ENCODE data around the gene F12. TPM values are rescaled to one million over a fixed set of nuclear protein-coding genes. Genes with fewer than 3 reads are reported as not detected.
"Not testable (repeated sequence)": the region's sequence is repeated elsewhere in the genome, so short reads cannot be mapped to it uniquely, and the experiment has no call there.

F12 gene
- total RNA-seq, 1 experiment from 2014 or later, result 10.0 TPM

DNA sequence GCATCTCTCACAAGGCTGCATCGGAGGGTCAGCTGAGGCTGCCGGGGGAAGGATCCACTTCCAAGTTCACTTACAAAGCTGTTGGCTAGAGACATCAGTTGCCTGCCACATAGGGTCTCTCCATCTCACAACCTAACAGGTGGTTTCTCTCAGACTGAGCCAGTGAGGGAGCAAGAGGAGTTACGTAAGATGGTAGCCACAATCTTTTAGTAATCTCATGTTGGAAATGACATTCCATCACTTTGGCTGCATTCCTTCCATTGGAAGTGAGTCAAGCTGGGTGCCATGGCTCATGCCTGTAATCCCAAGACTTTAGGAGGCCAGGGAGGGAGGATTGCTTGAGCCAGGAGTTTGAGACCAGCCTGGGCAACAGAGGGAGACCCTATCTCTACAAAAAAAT lies 9.7 kb upstream of the F12 start (continued):
- TF ChIP-seq, protein P1, sequence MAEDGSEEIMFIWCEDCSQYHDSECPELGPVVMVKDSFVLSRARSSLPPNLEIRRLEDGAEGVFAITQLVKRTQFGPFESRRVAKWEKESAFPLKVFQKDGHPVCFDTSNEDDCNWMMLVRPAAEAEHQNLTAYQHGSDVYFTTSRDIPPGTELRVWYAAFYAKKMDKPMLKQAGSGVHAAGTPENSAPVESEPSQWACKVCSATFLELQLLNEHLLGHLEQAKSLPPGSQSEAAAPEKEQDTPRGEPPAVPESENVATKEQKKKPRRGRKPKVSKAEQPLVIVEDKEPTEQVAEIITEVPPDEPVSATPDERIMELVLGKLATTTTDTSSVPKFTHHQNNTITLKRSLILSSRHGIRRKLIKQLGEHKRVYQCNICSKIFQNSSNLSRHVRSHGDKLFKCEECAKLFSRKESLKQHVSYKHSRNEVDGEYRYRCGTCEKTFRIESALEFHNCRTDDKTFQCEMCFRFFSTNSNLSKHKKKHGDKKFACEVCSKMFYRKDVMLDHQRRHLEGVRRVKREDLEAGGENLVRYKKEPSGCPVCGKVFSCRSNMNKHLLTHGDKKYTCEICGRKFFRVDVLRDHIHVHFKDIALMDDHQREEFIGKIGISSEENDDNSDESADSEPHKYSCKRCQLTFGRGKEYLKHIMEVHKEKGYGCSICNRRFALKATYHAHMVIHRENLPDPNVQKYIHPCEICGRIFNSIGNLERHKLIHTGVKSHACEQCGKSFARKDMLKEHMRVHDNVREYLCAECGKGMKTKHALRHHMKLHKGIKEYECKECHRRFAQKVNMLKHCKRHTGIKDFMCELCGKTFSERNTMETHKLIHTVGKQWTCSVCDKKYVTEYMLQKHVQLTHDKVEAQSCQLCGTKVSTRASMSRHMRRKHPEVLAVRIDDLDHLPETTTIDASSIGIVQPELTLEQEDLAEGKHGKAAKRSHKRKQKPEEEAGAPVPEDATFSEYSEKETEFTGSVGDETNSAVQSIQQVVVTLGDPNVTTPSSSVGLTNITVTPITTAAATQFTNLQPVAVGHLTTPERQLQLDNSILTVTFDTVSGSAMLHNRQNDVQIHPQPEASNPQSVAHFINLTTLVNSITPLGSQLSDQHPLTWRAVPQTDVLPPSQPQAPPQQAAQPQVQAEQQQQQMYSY (CRISPR knock-in tag; IDR thresholded peaks at IDR 0.05), result no peak
- TF ChIP-seq HMGA2 (CRISPR knock-in tag; IDR thresholded peaks at IDR 0.05) (no peak), JUN (CRISPR knock-in tag; IDR thresholded peaks at IDR 0.05) (no peak), ZNF512 (CRISPR knock-in tag; IDR thresholded peaks at IDR 0.05; ENCODE audit: borderline replicate concordance) (no peak), ATF2 (CRISPR knock-in tag; IDR thresholded peaks at IDR 0.05; ENCODE audit: borderline replicate concordance, low read depth) (no peak), RORB (CRISPR knock-in tag; IDR thresholded peaks at IDR 0.05) (no peak), SMAD4 (CRISPR knock-in tag; IDR thresholded peaks at IDR 0.05) (no peak), ZNF121 (CRISPR knock-in tag; IDR thresholded peaks at IDR 0.05) (no peak), ZSCAN18 (CRISPR knock-in tag; IDR thresholded peaks at IDR 0.05) (no peak), ZBTB21 (CRISPR knock-in tag; IDR thresholded peaks at IDR 0.05; ENCODE audit: borderline replicate concordance) (no peak)
- TF ChIP-seq, protein P2, sequence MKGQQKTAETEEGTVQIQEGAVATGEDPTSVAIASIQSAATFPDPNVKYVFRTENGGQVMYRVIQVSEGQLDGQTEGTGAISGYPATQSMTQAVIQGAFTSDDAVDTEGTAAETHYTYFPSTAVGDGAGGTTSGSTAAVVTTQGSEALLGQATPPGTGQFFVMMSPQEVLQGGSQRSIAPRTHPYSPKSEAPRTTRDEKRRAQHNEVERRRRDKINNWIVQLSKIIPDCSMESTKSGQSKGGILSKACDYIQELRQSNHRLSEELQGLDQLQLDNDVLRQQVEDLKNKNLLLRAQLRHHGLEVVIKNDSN (CRISPR knock-in tag; IDR thresholded peaks at IDR 0.05), result no peak

DNA sequence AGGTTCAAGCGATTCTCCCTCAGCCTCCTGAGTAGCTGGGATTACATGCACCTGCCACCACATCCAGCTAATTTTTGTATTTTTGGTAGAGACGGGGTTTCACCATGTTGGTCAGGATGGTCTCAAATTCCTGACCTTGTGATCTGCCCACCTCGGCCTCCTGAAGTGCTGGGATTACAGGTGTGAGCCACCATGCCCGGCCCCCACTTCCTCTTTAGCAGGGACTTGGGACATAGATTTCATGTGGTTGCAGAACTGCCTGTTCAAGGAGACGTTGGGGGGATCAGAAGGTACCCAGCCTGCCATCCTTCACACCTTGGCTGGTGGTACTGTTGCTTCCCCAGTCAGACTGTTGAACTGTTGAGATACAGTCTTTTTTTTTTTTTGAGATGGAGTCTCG lies 7.7 kb upstream of the F12 start:
- H3K4me3 Mint-ChIP-seq; H3K27ac Mint-ChIP-seq; ATAC-seq; H3K4me1 Mint-ChIP-seq; H3K36me3 Mint-ChIP-seq; POLR2A ChIA-PET; H3K9me3 Mint-ChIP-seq; DNase-seq (ENCODE audit: low spot score): not testable (repeated sequence)
- peaks cover 37% of the 10 kb centered on the region for H3K27me3 Mint-ChIP-seq (ENCODE audit: low read depth)
- CTCF ChIA-PET, result interaction anchor here (0.8 to 3.7 kb wide), 5 partner anchors 14 to 107 kb away, joined by 3 to 32 read pairs (median 5); no protein-coding TSS in a partner anchor

GRCh38 chr5:177414481-177414880 lies 5.1 kb upstream of the F12 start:
- ATAC-seq (no peak), DNase-seq (ENCODE audit: low spot score) (no peak)
- Mint-ChIP-seq H3K36me3 (no peaks in the 10 kb centered on the region), H3K9me3 (no peaks in the 10 kb centered on the region), H3K27ac (no peak overlapping the region), H3K4me1 (no peaks in the 10 kb centered on the region), H3K4me3 (no peak overlapping the region), H3K27me3 (ENCODE audit: low read depth) (peaks cover 54% of the 10 kb centered on the region)
- CTCF ChIA-PET, result interaction anchor here (1.3 to 3.7 kb wide), 7 partner anchors 11 to 105 kb away, joined by 3 to 32 read pairs (median 6); no protein-coding TSS in a partner anchor
- POLR2A ChIA-PET, result no interaction called here
- TF ChIP-seq ZNF219 (CRISPR knock-in tag; IDR thresholded peaks at IDR 0.05; ENCODE audit: borderline replicate concordance) (no peak), HMGA2 (CRISPR knock-in tag; IDR thresholded peaks at IDR 0.05) (no peak), NFATC4 (CRISPR knock-in tag; IDR thresholded peaks at IDR 0.05) (no peak), NR1H2 (CRISPR knock-in tag; IDR thresholded peaks at IDR 0.05) (no peak), MYBL2 (CRISPR knock-in tag; IDR thresholded peaks at IDR 0.05) (no peak), MXD4 (CRISPR knock-in tag; IDR thresholded peaks at IDR 0.05; ENCODE audit: borderline replicate concordance) (no peak), ETV6 (CRISPR knock-in tag; IDR thresholded peaks at IDR 0.05) (no peak), OVOL2 (CRISPR knock-in tag; IDR thresholded peaks at IDR 0.05; ENCODE audit: borderline replicate concordance) (no peak), CTCF (IDR thresholded peaks at IDR 0.05) (no peak), ERG (CRISPR knock-in tag; IDR thresholded peaks at IDR 0.05) (no peak)

All from WTC11 (cell line).